DOHH2 (cell line): ENCODE measurements around the gene ALOX12B.

Source experiments
- H3F3A ChIP-seq: fragments of 200-600 bp; sonication (generic), shearing (Covaris generic); 2 replicates; pipeline ENCODE4 v1.6.0; 2016; ENCODE audit warnings: antibody characterized with exemption, mild to moderate bottlenecking; ENCODE audit not compliant: control insufficient read depth, insufficient read depth
- H3K27ac ChIP-seq: fragments of 200-600 bp; sonication (generic); 2 replicates; pipeline ENCODE4 v1.5.1; 2014; ENCODE audit warnings: low read depth, mild to moderate bottlenecking, low read length, moderate library complexity
- H3K27me3 ChIP-seq: fragments of 200-600 bp; sonication (generic); 2 replicates; pipeline ENCODE4 v1.6.1; 2014; ENCODE audit warnings: mild to moderate bottlenecking, low read length, mixed read lengths; ENCODE audit not compliant: control insufficient read depth
- H3K36me3 ChIP-seq: fragments of 200-600 bp; sonication (generic); 2 replicates; pipeline ENCODE4 v1.6.1; 2014; ENCODE audit warnings: mild to moderate bottlenecking, low read length, moderate library complexity, mixed read lengths; ENCODE audit not compliant: control insufficient read depth
- H3K4me1 ChIP-seq: fragments of 200-600 bp; sonication (generic); 2 replicates; pipeline ENCODE4 v1.6.1; 2014; ENCODE audit warnings: mild to moderate bottlenecking, low read length, mixed read lengths; ENCODE audit not compliant: control insufficient read depth
- H3K4me2 ChIP-seq: fragments of 200-600 bp; sonication (generic); 2 replicates; pipeline ENCODE4 v1.6.0; 2014; ENCODE audit warnings: mild to moderate bottlenecking, low read length, moderate library complexity
- H3K4me3 ChIP-seq: fragments of 200-600 bp; sonication (generic); 2 replicates; pipeline ENCODE4 v1.5.1; 2014; ENCODE audit warnings: mild to moderate bottlenecking, low read length, mixed read lengths
- H3K79me2 ChIP-seq: fragments of 200-600 bp; sonication (generic); 2 replicates; pipeline ENCODE4 v1.6.1; 2014; ENCODE audit warnings: mild to moderate bottlenecking, low read length, mixed read lengths; ENCODE audit not compliant: control insufficient read depth
- H3K9me2 ChIP-seq: fragments of 200-600 bp; sonication (generic); replicated peaks from 2 replicates; pipeline ENCODE4 v1.6.1; 2014; ENCODE audit warnings: mild to moderate bottlenecking, low read length, mixed read lengths; ENCODE audit not compliant: control insufficient read depth
- H3K9me3 ChIP-seq: fragments of 200-600 bp; sonication (generic); 2 replicates; pipeline ENCODE4 v1.6.1; 2014; ENCODE audit warnings: antibody characterized with exemption, low read length, mixed read lengths; ENCODE audit not compliant: control insufficient read depth, insufficient read depth
- H4K20me1 ChIP-seq: fragments of 200-600 bp; sonication (generic); 2 replicates; pipeline ENCODE4 v1.6.0; 2014; ENCODE audit warnings: low read depth, mild to moderate bottlenecking, antibody characterized with exemption, low read length, moderate library complexity; ENCODE audit not compliant: control insufficient read depth, insufficient read depth
- EZH2phosphoT487 ChIP-seq: fragments of 200-600 bp; sonication (generic); IDR thresholded peaks from 2 replicates; pipeline ENCODE4 v1.6.1; 2017; ENCODE audit warnings: borderline replicate concordance, mild to moderate bottlenecking, antibody characterized with exemption, low read length, moderate library complexity, mixed read lengths
- TF ChIP-seq, protein P1 (sequence below): fragments of 200-600 bp; sonication (generic); IDR thresholded peaks from one replicate; pipeline ENCODE4 v1.5.1; 2014; ENCODE audit warnings: antibody characterized with exemption, mild to moderate bottlenecking, low read depth, low read length; ENCODE audit not compliant: poor library complexity, severe bottlenecking

Gene ALOX12B

DNA sequence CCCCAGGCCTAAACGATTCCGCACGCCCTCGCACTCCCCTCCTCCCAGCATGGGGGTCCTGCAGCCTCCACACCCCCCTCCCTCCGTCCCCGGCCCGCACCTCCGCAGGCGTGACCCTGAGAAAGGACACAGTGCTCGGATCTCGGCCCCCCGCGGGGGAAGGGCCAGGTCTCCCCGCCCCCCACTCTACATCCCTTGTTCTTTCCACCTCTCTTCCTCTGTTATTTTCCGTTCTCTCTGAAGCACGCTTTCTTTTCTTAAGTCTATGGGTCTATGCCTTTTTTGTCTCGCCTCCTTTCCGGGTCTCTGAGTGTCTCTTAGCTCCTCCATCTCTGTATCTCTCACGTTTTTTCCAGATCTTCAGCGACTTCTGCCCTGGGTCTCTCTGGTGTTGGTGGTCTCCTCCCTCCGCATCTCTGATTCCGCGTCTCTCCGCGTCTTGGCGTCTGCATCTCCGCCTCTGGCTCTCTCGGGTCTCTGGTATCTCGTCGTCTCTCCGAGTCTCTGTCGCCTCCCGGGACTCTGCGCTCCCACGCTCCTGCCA is 38.5 kb upstream of the ALOX12B start:
- Histone ChIP-seq H3F3A (peaks cover 13% of the 10 kb centered on the region), H3K4me1 (peaks cover 49% of the 10 kb centered on the region), H4K20me1 (0 out of 2 replicates have a peak, but pooled peaks cover 7% of the 10 kb centered on the region), H3K27ac (no peak overlapping the region), H3K36me3 (no peaks in the 10 kb centered on the region), H3K79me2 (no peaks in the 10 kb centered on the region), H3K4me3 (peak overlapping the region; percentile 80), H3K4me2 (peak overlapping the region; percentile 98), H3K9me3 (no peaks in the 10 kb centered on the region), H3K9me2 (no peaks in the 10 kb centered on the region), H3K27me3 (peaks cover 59% of the 10 kb centered on the region)
- TF ChIP-seq, protein P1, sequence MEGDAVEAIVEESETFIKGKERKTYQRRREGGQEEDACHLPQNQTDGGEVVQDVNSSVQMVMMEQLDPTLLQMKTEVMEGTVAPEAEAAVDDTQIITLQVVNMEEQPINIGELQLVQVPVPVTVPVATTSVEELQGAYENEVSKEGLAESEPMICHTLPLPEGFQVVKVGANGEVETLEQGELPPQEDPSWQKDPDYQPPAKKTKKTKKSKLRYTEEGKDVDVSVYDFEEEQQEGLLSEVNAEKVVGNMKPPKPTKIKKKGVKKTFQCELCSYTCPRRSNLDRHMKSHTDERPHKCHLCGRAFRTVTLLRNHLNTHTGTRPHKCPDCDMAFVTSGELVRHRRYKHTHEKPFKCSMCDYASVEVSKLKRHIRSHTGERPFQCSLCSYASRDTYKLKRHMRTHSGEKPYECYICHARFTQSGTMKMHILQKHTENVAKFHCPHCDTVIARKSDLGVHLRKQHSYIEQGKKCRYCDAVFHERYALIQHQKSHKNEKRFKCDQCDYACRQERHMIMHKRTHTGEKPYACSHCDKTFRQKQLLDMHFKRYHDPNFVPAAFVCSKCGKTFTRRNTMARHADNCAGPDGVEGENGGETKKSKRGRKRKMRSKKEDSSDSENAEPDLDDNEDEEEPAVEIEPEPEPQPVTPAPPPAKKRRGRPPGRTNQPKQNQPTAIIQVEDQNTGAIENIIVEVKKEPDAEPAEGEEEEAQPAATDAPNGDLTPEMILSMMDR: no peak
- no peak for TF ChIP-seq EZH2phosphoT487

DNA sequence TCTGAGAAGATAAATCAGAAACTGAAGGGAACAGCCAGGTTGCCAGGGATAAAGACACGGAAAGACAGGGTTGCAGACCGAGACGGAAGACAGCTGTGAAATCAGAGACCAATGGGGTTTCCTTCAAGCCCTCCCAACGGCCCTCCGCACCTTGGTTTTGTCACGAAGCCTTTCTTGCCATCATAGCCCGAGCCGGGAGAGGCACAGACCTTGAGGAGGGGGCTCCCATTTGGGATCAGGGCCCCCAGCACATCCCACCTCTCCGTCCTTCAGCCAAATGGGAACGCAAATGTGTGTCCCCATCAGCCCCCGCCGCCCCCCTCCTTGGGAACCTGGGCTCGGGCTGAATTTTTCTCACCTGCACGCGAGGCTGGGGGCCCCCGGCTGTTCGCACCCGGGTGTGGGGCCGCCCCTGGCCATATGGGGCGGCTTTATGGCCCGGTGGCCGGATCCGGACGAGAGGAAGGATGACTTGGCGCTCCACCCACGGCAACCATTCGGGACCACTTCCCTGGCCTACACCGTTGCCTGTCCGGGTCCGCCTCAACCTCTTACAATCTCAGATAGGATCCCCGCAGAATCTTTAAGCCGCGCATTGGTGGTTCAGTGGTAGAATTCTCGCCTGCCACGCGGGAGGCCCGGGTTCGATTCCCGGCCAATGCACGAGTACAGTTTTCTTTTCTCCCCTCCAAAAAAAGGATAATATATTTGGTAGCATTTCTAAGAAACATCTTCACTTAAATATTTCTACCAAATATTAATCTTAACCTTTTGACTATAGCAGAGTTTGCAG is 37.8 kb upstream of the ALOX12B start:
- TF ChIP-seq, protein P1: no peak
- TF ChIP-seq EZH2phosphoT487: no peak
- peaks cover 19% of the 10 kb centered on the region for H3F3A ChIP-seq
- H3K4me1 ChIP-seq: peaks cover 56% of the 10 kb centered on the region
- H4K20me1 ChIP-seq: 0 out of 2 replicates have a peak, but pooled peaks cover 7% of the 10 kb centered on the region
- peak overlapping the region; percentile 80 for H3K4me3 ChIP-seq
- peaks cover 59% of the 10 kb centered on the region for H3K27me3 ChIP-seq
- no peak overlapping the region for H3K27ac ChIP-seq
- no peaks in the 10 kb centered on the region for H3K9me3 ChIP-seq
- peak overlapping the region; percentile 98 for H3K4me2 ChIP-seq
- H3K9me2 ChIP-seq: no peaks in the 10 kb centered on the region
- H3K36me3 ChIP-seq: no peaks in the 10 kb centered on the region
- H3K79me2 ChIP-seq: no peaks in the 10 kb centered on the region

DNA sequence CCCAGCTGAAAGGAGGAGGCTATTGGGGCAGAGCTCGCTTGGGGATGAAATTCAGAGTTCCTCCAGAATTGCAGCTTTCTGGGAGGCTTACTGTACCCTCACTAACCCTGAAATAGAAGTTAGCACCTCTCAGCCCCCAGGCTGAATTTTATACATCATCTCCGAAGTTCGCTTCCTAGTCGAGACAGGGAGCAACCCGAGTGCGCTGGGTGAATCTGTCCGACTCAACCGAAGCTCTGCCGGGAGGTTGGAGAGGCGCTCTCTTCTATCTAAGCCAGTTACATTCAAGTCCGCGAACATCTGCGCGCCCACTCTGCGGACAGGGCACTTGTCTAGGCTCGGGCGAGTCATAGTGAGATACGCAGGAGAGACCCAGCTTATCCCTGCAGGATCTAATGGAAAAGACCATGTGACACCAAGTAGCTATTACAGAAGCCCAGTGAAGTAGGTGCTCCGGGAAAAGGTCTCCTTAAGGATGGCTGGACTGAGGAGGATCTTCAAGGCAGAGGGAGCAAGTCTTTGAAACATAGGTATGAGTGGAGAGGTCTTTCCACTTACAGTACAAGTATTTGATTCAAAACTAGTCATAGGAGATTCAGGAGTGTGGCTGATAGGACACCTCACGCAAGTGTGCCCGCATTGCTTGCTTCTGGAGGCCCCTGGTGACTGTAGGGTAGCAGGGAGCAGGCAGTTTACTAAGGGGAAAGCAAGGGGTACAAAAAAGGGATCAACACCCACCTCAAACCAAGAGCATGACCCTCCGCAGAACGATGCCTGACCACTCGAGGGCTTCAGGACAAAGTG is 37.0 kb upstream of the ALOX12B start:
- H3K27ac ChIP-seq: no peak overlapping the region
- peaks cover 52% of the 10 kb centered on the region for H3K27me3 ChIP-seq
- peak overlapping the region; percentile 80 for H3K4me3 ChIP-seq
- H4K20me1 ChIP-seq: 0 out of 2 replicates have a peak, but pooled peaks cover 7% of the 10 kb centered on the region
- H3K36me3 ChIP-seq: no peaks in the 10 kb centered on the region
- H3K79me2 ChIP-seq: no peaks in the 10 kb centered on the region
- H3F3A ChIP-seq: peaks cover 26% of the 10 kb centered on the region
- peak overlapping the region; percentile 98 for H3K4me2 ChIP-seq
- peaks cover 63% of the 10 kb centered on the region for H3K4me1 ChIP-seq
- no peaks in the 10 kb centered on the region for H3K9me2 ChIP-seq
- TF ChIP-seq, protein P1: no peak
- TF ChIP-seq EZH2phosphoT487: no peak; the same call in 1 of the 2 replicates
- H3K9me3 ChIP-seq: no peaks in the 10 kb centered on the region
